HG03565 (cell line): ENCODE data around the gene IRGQ.
"Not testable (repeated sequence)": the region's sequence is repeated elsewhere in the genome, so short reads cannot be mapped to it uniquely, and the experiment has no call there.

Experiments used
- ATAC-seq: cut with Tn5 transposase; IDR thresholded peaks from one replicate; pipeline ENCODE4 v1.9.1; 2021; ENCODE audit warnings: mild to moderate bottlenecking, moderate library complexity; ENCODE audit not compliant: unreplicated experiment

The IRGQ gene

DNA sequence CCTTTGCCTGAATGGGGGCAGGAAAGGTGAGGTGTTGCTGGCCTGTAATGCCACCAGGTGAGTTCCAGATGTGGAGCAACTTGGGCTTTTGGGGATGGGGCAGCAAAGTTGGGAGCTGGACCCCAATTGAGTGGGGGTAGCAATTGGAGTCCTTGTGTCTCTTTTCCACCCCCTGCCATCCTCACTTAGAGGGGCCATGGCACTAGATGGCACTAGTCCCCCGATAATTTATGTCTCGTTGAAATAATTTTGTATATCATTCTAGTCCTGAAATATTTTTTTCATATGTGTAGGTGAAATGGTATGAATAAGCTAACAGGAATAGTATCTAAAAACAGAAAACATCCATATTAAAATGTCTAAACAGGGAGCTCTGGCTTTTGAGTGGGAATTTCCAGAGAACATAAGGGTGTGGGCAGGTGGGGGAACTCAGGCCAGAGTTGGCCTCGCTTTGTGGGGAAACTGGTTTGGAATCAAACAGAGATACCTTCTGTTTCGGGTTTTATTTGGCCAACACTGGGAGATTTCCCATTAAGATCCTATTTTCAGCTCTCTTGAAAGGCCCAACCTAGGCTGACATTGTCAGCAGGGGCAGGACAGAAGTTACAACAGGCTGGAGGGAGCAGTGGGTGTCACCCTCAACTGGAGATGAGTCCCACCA lies 3.8 kb upstream of the IRGQ start:
- no peak for ATAC-seq

DNA sequence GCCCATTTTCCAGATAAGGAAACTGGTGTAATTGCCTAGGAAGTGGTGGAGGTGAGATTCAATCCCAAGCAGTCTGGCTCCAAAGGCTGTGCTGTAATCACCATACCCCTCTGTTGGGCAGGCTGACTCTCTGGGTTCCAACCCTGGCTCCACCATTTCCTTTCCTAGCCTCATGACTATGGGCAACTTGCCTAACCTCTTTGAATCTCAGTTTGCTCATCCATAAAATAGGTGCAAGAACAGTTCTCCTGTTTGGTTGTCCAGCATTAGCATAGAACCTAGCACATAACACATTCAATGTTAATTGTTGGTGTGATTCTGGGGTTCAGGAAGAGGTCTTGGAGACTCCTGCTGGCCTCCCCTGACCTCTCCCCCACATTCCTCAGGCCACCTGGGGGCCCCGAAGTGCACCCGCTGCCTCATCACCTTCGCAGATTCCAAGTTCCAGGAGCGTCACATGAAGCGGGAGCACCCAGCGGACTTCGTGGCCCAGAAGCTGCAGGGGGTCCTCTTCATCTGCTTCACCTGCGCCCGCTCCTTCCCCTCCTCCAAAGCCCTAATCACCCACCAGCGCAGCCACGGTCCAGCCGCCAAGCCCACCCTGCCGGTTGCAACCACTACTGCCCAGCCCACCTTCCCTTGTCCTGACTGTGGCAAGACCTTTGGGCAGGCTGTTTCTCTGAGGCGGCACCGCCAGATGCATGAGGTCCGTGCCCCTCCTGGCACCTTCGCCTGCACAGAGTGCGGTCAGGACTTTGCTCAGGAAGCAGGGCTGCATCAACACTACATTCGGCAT lies 2.7 kb upstream of the IRGQ start:
- no peak for ATAC-seq

DNA sequence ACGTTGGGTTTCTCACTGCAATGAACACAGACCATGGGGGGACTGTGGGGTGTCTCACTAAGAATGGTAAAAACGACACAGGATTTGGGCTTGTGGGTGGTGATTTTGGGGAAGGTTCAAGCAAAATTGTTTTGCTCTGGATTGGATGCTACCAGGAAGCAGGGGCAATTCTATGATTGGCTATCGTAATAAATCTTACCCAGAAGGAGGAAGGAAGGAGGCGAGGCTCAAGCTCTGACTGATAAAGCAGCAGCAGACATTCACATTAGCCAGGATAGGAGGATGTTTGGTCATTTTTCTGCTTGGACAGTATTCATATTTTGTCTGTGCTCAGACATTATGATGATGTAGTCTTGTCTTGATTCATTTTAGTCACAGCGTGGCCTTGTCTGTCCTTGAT lies 1.9 kb upstream of the IRGQ start:
- ATAC-seq, result no peak

DNA sequence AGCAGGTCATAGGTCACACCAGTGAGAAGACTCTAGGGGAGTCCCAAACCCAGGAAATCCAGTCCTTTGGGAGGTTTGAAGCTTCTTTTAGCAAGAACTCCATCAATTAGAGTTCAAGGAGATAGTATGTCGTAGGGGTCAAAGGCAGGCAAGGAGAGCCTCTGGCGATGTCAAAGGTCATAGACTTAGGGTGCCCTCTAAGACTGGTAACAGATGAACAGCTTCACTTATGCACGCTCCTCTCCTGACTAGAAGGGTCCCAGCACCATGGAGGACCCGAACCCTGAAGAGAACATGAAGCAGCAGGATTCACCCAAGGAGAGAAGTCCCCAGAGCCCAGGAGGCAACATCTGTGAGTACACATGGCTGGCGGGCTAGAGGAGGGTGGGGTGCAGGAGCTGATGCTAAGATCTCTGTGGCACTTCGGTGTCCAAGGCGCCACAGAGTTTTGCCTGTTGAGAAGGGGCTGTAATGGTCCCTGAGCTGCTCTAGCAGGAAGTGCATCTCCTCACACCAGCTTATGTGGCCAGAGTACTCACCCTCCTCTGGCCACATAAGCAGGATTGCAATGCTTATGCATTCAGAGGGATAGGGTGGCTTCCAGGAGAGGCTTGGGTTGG lies 1.0 kb upstream of the IRGQ start:
- ATAC-seq, result no peak

DNA sequence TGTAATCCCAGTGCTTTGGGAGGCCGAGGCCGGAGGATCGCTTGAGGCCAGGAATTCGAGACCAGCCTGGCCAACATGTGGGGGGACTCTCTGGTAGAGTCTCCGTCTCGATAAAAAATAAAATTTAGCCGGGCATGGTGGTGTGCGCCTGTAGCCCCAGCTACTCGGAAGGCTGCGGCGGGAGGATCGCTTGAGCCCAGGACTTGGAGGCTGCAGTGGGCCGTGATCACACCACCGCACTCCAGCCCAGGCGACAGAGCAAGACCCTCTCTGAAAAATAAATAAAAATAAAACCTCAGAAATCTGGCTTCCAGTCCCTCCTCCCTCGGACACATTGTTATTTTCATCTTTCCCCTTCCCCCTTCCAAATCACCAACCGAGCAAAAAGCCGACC lies 332 bp downstream of the IRGQ start:
- ATAC-seq, result no peak

DNA sequence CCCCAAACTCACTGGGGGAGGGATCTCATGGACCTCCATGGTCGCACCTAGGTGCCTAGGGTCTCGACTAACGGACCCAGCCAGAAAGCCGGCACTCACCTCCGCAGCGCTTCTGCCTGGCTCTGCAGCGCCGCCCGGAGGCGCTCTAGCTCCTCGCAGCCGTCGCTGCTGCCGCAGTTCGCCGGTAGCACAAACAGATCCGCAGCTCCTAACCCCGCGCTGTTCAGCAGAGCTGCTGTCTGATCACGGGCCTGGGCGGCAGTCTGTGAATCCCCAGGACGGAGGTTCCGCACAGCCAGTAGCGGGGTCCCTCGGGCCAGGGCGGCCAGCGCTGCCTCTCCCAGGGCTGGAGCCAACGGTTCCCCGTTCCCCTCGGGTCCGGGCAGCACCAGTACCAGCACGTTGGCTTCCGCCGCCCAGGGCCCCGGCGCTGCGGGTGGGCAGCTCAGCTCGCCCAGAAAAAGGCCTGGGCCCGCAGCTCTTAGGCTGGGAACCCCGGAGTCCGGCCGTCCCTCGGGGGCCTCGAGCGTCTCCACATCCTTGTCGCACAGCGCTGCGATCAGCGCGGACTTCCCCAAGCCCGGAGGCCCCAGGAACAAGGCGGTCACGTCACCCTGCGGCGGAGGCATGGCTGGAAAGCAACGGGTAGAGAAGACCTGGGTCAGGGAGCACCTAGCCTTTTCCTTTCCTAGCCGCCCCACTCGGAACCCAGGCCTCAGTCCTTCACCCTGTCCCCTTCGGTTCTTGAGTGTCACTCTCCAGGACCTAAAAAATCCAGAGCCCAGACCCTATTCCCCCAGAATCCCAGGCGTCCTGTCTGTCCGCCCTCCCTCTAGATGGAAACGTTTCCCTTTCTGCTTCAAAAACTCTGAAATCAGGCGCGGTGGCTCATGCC lies 977 bp downstream of the IRGQ start:
- ATAC-seq, result peak; percentile 23

DNA sequence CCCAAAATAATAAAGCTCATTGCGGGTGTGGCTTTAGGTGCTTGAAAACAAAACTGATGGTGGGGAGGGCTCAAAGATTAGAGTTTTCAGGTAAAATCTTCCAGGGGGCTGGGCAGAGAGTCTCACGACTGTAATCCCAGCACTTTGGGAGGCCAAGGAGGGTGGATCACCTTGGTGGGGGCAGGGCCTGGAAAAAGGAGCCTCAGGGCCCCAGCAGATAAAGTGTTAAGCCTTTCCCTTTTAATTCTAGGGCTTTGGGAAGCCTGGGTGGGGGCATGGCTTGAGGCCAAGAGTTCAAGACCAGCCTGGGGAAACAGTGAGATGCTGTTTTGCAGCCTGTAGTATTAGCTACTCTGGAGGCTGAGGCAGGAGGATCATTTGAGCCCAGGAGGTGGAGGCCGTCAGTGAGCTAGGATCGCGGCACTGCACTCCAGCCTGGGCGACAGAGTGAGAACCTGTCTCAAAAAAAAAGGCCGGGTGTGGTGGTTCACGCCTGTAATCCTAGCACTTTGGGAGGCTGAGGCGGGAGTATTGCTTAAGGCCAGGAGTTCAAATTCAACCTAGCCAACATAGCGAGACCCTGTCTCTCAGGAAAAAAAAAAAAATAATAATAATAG lies 1.7 kb downstream of the IRGQ start:
- ATAC-seq, result no peak

DNA sequence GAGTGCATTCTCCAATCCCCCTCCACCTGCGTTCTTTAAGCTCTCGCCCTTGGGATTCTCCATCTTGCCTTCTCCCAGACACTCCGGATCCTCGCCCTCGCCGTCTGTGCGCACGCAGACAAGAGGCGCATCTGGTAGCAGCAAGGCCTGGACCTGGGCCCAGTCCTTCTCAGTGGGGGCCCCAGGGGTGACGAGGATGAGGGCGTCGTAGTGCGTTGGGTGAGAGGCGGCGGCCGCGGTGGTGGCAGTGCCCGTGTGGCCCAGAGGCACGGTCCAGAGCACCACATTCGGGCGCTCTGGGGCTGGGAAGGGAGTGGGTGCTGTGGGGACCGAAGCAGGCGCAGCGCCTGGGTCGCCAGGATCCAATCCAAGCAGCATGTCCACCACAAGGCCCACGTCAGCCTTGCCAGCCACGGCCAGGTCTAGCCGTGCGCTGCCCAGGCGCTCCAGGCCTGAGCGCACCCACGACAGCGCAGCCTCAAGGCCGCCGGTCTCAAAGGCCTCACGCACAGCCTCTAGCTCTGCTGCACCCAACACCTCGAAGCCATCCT lies 3.1 kb downstream of the IRGQ start:
- no peak for ATAC-seq

DNA sequence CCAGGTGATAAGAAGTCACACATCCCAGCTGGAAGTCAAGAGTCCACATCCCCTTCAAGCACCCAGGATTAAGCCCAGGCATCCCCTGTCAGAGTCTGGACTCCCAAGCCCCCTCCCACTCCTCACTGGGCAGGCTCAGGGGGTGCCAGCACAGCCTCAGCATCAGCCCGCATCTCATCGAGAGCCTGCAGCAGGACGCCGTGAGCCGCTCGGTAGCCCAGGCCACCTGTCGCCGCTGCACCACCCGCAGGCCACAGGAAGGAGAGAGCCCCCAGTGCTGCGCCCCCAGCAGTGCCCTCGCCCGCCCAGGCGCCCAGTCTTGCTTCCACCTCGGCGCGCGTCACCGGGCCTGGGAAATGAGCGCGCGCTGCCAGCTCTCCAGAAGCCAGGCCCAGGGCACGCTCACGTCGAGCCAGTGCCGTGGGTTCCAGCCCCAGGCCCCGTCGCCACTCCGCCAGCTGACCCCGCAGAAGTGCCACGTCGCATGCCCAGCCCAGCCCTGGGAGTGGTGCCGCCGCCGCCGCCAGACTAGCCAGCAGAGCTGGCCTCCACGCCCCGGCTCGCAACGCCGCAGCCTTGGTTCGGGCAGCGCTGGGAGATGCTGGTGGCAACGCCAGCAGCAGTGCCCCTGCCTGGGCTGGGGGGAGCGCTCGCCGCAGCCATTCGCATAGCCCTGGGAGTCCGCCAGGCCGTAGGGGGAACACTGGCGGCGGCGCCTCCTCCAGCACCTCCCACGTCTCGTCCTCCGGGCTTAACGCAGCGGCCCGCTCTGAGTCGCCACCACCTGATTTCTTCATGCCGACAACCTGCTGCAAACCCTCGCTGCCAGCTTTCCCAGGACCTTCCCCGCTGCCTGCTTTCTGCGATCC lies 3.8 kb downstream of the IRGQ start:
- no peak for ATAC-seq

DNA sequence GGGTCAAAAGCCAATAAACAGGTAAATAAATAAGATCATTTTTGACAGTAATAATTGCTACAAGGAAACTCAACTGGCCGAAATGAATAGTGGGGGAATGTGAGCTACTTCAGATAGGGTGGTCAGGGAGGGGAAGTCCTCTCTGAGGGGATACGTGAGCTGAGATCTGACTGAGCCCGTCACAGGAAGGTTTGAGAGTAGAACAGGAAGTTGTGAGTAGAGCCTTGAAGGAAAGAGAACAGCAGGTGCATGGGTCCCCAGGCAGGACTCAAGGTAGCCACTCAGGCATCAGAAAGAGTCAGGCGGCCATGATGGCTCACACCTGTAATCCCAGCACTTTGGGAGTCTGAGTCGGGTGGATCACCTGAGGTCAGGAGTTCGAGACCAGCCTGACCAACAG lies 6.3 kb downstream of the IRGQ start:
- no peak for ATAC-seq

DNA sequence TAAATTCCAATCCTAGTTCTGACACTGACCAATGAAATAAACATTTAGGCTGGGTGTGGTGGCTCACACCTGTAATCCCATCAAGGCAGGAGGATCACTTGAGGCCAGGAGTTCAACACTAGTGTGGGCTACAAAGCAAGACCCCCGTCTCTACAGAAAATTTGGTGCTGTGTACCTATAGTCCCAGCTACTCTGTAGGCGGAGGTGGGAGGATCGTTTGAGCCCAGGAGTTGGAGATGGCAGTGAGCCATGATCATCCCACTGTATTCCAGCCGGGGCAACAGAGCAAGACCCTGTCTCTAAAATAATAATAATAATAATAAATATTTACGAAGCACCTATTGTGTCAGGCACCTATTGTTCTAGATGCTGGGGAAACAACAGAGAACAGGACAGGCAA lies 6.7 kb downstream of the IRGQ start:
- ATAC-seq, result no peak

DNA sequence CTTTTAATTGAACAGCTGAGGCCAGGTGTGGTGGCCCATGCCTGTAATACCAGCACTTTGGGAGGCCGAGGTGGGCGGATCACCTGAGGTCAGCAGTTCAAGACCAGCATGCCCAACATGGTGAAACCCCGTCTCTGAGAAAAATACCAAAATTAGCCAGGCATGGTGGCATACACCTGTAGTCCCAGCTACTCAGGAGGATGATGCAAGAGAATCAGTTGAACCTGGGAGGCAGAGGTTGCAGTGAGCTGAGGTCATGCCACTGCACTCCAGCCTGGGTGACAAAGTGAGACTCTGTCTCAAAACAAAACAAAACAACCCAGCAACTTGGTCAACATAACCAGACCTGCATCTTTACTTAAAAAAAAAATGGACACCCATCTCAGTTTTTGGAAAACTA lies 8.9 kb downstream of the IRGQ start:
- not testable (repeated sequence) for ATAC-seq

DNA sequence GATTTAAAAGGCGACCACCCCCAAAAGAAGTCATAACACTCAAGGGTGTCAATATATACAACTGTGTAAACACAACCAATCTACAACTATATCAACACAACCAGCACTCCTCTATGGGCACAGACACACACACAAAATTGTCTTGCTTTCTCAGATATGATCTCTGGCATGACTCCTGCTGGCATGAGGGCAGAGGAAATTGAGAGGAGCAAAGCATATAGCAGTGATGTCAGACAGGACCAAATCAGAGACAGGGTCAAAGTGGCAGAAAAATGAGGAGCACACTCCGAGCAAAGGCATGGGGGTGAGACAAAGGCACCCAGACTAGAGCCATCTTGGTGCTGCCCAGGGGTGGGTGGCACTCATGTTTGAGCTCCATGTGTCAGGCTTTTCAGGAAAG lies 9.6 kb downstream of the IRGQ start:
- ATAC-seq, result no peak

DNA sequence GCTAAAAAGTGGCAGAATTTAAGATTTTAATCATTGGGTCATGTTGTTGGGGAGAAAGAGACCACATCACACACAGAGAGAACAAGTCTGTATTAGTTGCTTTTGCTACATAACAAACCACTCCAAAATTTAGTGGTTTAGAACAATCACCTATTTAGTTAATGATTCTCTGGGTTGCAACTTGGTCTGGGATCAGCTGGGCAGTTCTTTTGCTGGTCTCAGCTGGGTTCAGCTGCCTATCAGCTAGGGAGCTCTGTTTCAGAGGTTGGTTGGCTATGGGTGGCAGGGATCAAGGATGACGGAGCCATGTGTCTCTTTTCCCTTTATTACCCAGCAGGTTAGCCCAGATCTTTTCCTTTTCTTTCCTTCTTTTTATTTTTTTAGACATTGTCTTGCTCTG lies 11.4 kb downstream of the IRGQ start:
- ATAC-seq, result no peak

DNA sequence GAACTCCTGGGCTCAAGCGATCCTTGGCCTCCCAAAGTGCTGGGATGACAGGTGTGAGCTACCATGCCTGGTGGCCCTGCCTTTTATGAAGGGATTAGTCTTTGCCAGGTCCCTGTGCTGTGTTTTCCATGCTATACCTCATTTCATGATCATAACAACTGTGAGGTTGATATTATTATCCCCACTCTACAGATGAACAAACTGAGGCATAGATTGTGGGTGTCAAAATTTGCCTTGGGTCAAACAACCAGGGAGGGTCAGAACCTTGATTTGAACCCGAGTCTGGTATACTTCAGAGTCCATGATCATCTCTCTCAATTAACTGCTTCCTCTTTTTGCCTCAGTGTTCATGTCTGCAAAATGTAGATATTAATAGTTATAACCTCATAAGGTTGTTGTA lies 13.4 kb downstream of the IRGQ start:
- ATAC-seq, result no peak

DNA sequence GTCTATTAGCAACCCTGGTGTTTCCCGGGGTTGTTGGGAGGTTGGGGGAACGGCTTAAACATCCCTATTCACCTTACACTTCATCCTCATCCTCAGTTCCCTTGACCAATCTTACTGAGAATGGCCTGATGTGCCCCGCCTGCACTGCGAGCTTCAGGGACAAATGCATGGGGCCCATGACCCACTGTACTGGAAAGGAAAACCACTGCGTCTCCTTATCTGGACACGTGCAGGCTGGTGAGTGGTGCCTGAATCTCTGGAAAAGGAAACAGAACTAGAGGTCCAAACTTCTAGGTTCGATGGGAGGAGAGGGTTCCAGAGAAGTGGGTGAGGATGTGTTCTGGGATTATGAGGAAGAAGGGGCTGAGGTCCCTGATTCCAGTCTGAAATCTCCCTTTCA lies 14.5 kb downstream of the IRGQ start:
- ATAC-seq, result no peak

DNA sequence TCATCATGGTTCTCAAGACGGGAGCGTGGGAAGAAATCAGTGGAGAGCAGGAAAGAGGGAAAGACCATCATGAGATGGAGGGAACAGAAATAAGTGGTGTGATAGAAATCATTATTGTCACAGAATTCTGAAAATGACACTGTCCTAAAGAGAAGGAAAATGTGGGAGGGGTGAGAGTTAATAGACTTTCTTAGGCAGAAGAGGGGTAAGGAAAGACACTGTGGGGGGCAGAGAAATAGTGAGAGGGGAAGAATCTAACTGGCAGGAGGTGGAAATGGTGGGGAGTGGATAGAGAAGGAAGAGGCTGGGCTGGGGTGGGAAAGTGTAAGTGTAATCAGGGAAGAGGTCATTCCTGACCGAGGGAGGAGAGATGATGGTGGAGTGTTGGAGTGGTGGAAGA lies 17.1 kb downstream of the IRGQ start:
- no peak for ATAC-seq

DNA sequence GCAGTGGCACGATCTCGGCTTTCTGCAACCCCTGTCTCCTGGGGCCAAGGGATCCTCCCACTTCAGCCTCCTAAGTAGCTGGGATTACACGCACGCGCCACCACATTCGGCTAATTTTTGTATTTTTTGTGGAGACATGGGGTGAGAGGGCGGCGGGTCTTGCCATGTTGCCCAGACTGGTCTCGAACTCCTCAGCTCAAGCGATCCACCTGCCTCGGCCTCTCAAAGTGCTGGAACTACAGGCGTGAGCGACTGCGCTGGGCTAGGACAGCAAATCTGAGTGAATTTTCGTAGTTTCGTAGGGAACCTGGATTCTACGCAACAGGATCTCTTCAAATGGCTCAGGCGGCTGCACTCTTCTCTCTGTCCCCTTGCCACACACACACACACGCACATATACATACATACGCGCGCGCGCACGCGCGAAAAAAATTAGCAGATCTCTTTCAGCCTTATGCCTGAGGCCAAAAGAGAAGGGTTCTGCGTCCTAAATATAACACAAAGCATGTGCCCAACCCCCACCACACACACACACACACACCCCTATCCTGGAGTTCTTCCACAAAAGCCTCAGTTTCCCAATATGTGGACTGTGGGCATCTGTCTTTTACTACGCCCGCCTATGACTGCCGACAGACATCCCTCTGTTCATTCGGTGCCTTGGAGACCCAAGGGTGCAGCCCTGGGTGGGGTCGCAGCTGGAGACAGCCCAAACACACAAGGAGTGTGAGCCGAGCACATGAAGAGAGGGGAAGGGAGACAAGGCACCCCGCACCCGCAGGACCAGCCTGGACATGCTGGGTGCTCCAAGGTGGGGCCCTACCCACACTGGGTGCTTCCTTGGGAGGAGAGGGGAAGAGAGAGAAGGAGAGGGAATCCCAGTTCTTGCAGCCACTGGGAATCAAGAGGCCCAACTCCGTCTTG lies 19.7 kb downstream of the IRGQ start:
- no peak for ATAC-seq
